Effector memory CD4-positive, alpha-beta T cell (primary cell): ENCODE data around the gene SLC7A7.
"Not testable (repeated sequence)": the region's sequence is repeated elsewhere in the genome, so short reads cannot be mapped to it uniquely, and the experiment has no call there.

Source experiments
- DNase-seq, 3 donors: peaks; one replicate each; pipeline ENCODE4 v3.0.0-alpha.2; 2020
- H3K27ac ChIP-seq: 2 replicates; pipeline ENCODE4 v1.7.0; 2013; ENCODE audit warnings: mild to moderate bottlenecking, low read length, moderate library complexity; ENCODE audit not compliant: insufficient read depth, poor library complexity, severe bottlenecking
- H3K27me3 ChIP-seq: replicated peaks from 2 replicates; pipeline ENCODE4 v1.7.0; 2013; ENCODE audit warnings: mild to moderate bottlenecking, low read length; ENCODE audit not compliant: insufficient read depth, control insufficient read depth, poor library complexity, severe bottlenecking
- H3K36me3 ChIP-seq: 2 replicates; pipeline ENCODE4 v1.7.0; 2013; ENCODE audit warnings: mild to moderate bottlenecking, low read length, moderate library complexity; ENCODE audit not compliant: control insufficient read depth, insufficient read depth
- H3K4me1 ChIP-seq: 2 replicates; pipeline ENCODE4 v1.7.0; 2013; ENCODE audit warnings: low read length, mild to moderate bottlenecking; ENCODE audit not compliant: control insufficient read depth, insufficient read depth, poor library complexity, severe bottlenecking
- H3K4me3 ChIP-seq: 2 replicates; pipeline ENCODE4 v1.7.0; 2013; ENCODE audit warnings: low read length, low read depth, mild to moderate bottlenecking; ENCODE audit not compliant: insufficient read depth, poor library complexity, severe bottlenecking
- H3K9me3 ChIP-seq: 2 replicates; pipeline ENCODE4 v1.7.0; 2013; ENCODE audit warnings: mild to moderate bottlenecking, low read length, moderate library complexity; ENCODE audit not compliant: control insufficient read depth

The SLC7A7 gene

DNA sequence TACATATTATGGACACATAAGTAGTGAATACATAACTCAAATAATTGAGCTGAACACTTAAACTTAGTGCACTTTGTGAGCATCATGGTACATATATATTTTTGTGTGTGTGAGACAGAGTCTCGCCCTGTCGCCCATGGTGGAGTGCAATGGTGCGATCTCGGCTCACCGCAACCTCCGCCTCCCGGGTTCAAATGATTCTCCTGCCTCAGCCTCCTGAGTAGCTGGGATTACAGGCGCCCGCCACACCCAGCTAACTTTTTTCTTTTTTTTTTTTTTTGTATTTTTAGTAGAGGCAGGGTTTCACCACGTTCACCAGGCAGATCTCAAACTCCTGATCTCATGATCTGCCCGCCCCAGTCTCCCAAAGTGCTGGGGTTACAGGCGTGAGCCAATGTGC lies 36.9 kb upstream of the SLC7A7 start:
- H3K27me3 ChIP-seq, H3K4me1 ChIP-seq, H3K9me3 ChIP-seq, DNase-seq, H3K36me3 ChIP-seq, H3K27ac ChIP-seq, H3K4me3 ChIP-seq: not testable (repeated sequence)

DNA sequence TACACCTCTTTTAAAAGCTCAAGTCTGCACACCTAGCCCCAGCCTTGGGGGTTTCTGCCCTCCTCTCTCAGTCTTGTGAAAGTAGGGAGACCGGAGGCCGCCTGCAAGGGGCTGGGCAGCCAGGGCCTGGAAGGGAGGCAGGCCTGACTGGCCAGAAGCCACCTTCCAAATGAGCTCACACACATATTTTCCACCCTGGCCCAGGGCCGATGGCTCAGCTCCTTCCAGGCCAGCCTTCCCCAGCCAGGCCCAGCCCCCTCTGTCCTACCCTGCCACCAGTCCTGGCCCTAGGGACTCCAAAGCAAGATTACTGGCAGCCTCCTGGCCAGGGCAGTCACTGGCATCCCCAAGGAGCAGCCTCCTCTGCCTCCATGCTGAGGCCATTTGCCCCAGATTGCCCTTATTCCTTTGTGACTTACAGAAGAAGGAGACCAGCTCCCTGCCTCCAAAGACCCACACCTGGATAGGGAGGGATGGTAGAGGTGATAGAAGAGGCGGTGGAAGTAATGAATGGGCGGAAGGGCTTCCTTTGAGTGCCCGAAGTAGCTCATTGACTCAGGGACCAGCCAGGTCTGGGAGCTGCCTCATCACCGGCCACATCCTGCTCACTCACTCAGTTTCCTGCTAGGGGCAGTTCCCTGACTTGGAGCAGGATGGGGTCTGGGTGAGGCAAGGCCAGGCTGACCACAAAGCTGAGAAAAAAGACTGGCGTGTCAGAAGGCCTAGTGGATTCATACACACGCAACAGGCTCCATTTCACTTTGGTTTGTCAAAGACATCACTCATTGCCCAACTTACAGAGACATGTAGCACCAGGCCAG lies 35.9 kb upstream of the SLC7A7 start:
- no peak overlapping the region for H3K4me3 ChIP-seq
- no peaks in the 10 kb centered on the region for H3K4me1 ChIP-seq
- DNase-seq: no peak

GRCh38 chr14:22849212-22849819 lies 34.1 kb upstream of the SLC7A7 start:
- Histone ChIP-seq H3K27ac (no peak overlapping the region), H3K4me1 (no peaks in the 10 kb centered on the region)

More for the DNA sequence above, 35.9 kb upstream of the SLC7A7 start:
- no peak overlapping the region for H3K27ac ChIP-seq
- H3K27me3 ChIP-seq: no peaks in the 10 kb centered on the region
- H3K36me3 ChIP-seq: no peaks in the 10 kb centered on the region
- H3K9me3 ChIP-seq: no peaks in the 10 kb centered on the region

GRCh38 chr14:22848351-22849164 lies 33.3 kb upstream of the SLC7A7 start:
- Histone ChIP-seq H3K36me3 (no peaks in the 10 kb centered on the region), H3K27ac (no peak overlapping the region), H3K9me3 (no peaks in the 10 kb centered on the region), H3K27me3 (no peaks in the 10 kb centered on the region), H3K4me3 (no peak overlapping the region), H3K4me1 (no peaks in the 10 kb centered on the region)
- no peak for DNase-seq

More at GRCh38 chr14:22849212-22849819, 34.1 kb upstream of the SLC7A7 start:
- Histone ChIP-seq H3K4me3 (no peak overlapping the region), H3K36me3 (no peaks in the 10 kb centered on the region), H3K27me3 (no peaks in the 10 kb centered on the region), H3K9me3 (no peaks in the 10 kb centered on the region)
- no peak for DNase-seq

GRCh38 chr14:22847661-22848341 lies 32.6 kb upstream of the SLC7A7 start:
- Histone ChIP-seq H3K27ac (no peak overlapping the region), H3K27me3 (no peaks in the 10 kb centered on the region), H3K4me3 (no peak overlapping the region), H3K36me3 (no peaks in the 10 kb centered on the region), H3K9me3 (no peaks in the 10 kb centered on the region), H3K4me1 (no peaks in the 10 kb centered on the region)
- DNase-seq: no peak

DNA sequence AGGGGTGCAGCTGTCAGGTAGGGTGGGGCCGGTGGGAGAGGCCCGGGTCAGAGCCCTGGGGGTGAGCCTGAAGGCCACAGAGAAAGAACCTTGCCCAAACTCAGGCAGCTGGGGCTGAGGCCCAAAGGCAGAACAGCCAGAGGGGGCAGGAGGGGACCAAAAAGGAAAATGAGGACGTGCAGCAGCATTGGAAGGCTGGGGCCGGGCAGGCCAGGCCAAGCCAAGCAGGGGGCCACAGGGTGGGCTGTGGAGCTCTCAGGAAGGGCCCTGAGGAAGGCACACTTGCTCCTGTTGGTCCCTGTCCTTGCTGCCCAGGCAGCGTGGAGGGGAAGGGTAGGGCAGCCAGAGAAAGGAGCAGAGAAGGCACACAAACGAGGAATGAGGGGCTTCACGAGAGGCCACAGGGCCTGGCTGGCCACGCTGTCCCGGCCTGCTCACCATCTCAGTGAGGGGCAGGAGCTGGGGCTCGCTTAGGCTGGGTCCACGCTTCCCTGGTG lies 31.6 kb upstream of the SLC7A7 start:
- Histone ChIP-seq H3K4me1 (no peaks in the 10 kb centered on the region), H3K9me3 (no peaks in the 10 kb centered on the region), H3K27me3 (no peaks in the 10 kb centered on the region), H3K27ac (no peak overlapping the region), H3K36me3 (no peaks in the 10 kb centered on the region), H3K4me3 (no peak overlapping the region)
- DNase-seq: no peak

GRCh38 chr14:22845821-22846625 lies 30.8 kb upstream of the SLC7A7 start:
- H3K4me3 ChIP-seq: no peak overlapping the region
- H3K9me3 ChIP-seq: no peaks in the 10 kb centered on the region
- H3K27me3 ChIP-seq: no peaks in the 10 kb centered on the region
- H3K4me1 ChIP-seq: no peaks in the 10 kb centered on the region
- H3K27ac ChIP-seq: no peak overlapping the region
- no peaks in the 10 kb centered on the region for H3K36me3 ChIP-seq
- no peak for DNase-seq

GRCh38 chr14:22845103-22845394 lies 29.8 kb upstream of the SLC7A7 start:
- Histone ChIP-seq H3K4me3 (no peak overlapping the region), H3K27me3 (no peaks in the 10 kb centered on the region), H3K9me3 (no peaks in the 10 kb centered on the region), H3K27ac (no peak overlapping the region), H3K36me3 (no peaks in the 10 kb centered on the region), H3K4me1 (no peaks in the 10 kb centered on the region)
- DNase-seq: no peak
